ENCODE results near the gene LYPD6B. TPM values are rescaled to one million over a fixed set of nuclear protein-coding genes. Genes with fewer than 3 reads are reported as not detected.
A peak's percentile ranks its signal among the peaks of the same experiment; 100 is the strongest.

Gene LYPD6B
- total and polyA plus RNA-seq, 10 of the 15 experiments (the other 5 are each of a cell fraction or from before 2014, with no cell fraction given) = 1.0 to 6.6 (median 4.0) TPM

- no peak for TF ChIP-seq CEBPZ (IDR thresholded peaks at IDR 0.05; ENCODE audit: low read depth, low read length)
These were observed 6.0 kb downstream of the LYPD6B start (continued) for GRCh38 chr2:149044500-149044899.

- peaks cover 6% of the 10 kb centered on the region for H3K9me3 ChIP-seq (replicated peaks; ENCODE audit: control insufficient read depth, insufficient read depth, low read length)
- intact Hi-C loops (cut with micrococcal nuclease; ENCODE audit: unreplicated experiment) = loop anchor here (10.0 kb wide), 1 partner anchor 1298 kb away; no protein-coding TSS in a partner anchor
- no peak overlapping the region for H3K9ac ChIP-seq (ENCODE audit: control insufficient read depth, insufficient read depth, low read length)
- in situ Hi-C loops (cut with MboI) = no loop called here
- CTCF ChIA-PET = interaction anchor here (1.2 to 3.9 kb wide), 2 partner anchors 9 to 30 kb away, joined by 4 to 16 read pairs; partner anchors contain the start of gene LYPD6B
- peaks cover 4% of the 10 kb centered on the region for H3K79me2 ChIP-seq (ENCODE audit: control insufficient read depth, insufficient read depth, low read length)
- H3K4me2 ChIP-seq (ENCODE audit: control insufficient read depth, insufficient read depth) = no peak overlapping the region
- H3K27me3 ChIP-seq (replicated peaks in 1 of 2; ENCODE audit: control insufficient read depth in 2 of 2, insufficient read depth in 2 of 2, low read length in 1 of 2) = no peaks in the 10 kb centered on the region
- no peak overlapping the region for H3K27ac ChIP-seq (ENCODE audit: control insufficient read depth, insufficient read depth)
- H2AFZ ChIP-seq (ENCODE audit: control insufficient read depth, low read depth, low read length) = no peak overlapping the region
- DNase-seq (ENCODE audit: low read depth, low spot score) (no peak), FAIRE-seq (no peak), ATAC-seq (no peak)
- TF ChIP-seq SREBF2 (IDR thresholded peaks at IDR 0.05; ENCODE audit: low read length) (no peak), RAD51 (IDR thresholded peaks at IDR 0.05) (no peak), CBX5 (IDR thresholded peaks at IDR 0.05; ENCODE audit: low read depth) (peak; percentile 46; the same call in 1 of the 2 replicates)
- no peaks in the 10 kb centered on the region for H3K36me3 ChIP-seq (ENCODE audit: control insufficient read depth in 2 of 2, insufficient read depth in 2 of 2, low read length in 1 of 2)
- no TSS peak for BruUV-seq (replicated peaks)
- no peak overlapping the region for H3K4me3 ChIP-seq
- POLR2A ChIA-PET = no interaction called here
- H4K20me1 ChIP-seq (ENCODE audit: control insufficient read depth, insufficient read depth) = no peaks in the 10 kb centered on the region
- RAD21 ChIA-PET (ENCODE audit: unreplicated experiment) = no interaction called here
- SMC1A ChIA-PET (ENCODE audit: uncharacterized antibody, unreplicated experiment) = interaction anchor here (0.7 to 1.8 kb wide), 4 partner anchors 29 to 266 kb away, joined by 3 to 4 read pairs (median 3); no protein-coding TSS in a partner anchor
- peaks cover 18% of the 10 kb centered on the region for H3K4me1 ChIP-seq (ENCODE audit: control insufficient read depth, insufficient read depth, low read length)
- 81% methylated on average over 2 of the region's 2 CpGs for WGBS (ENCODE audit: insufficient coverage, insufficient replicate concordance, low lambda C conversion rate, missing lambda C conversion rate)
These were observed 8.6 kb downstream of the LYPD6B start for GRCh38 chr2:149047118-149047517.
